Measurements from ENCODE around the gene MAST2. TPM values are rescaled to one million over a fixed set of nuclear protein-coding genes. Genes with fewer than 3 reads are reported as not detected.
"Not testable (repeated sequence)": the region's sequence is repeated elsewhere in the genome, so short reads cannot be mapped to it uniquely, and the experiment has no call there.

The MAST2 gene
- total RNA-seq, 6 donors from 2014 or later: 16.0 to 77.8 (median 26.4) TPM

DNA sequence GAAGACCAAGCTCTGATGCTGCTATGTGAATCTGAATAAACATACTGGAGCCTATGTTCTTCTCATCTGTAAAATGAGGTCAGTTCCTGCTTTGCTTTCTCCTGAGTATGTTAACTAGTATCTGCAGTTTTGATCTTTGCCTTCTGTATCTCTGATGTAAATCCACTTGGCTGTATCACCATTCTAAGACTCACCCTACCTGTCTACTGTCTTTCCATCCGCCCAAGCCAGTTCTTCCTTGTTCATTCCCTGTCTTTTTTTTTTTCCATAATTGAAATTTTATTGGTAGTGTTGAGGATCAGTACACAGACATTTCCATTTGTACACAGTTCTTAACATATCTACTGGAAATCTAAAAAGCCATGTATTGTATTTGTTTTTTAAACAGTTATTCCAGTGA, 31.3 kb downstream of the MAST2 start:
- Histone ChIP-seq H3K4me1 (no peaks in the 10 kb centered on the region), H3K27me3 (no peaks in the 10 kb centered on the region), H3K9me3 (no peaks in the 10 kb centered on the region), H3K36me3 (peaks cover 0 to 7% (median 0%) of the 10 kb centered on the region in 4 donors), H3K4me3 (no peak overlapping the region), H3K27ac (no peak overlapping the region)
- ATAC-seq (ENCODE audit: low FRiP score in 2 of 2) (no peak), DNase-seq (no peak)
- TF ChIP-seq EP300 (IDR thresholded peaks at IDR 0.05): no peak
- TF ChIP-seq, protein P1, sequence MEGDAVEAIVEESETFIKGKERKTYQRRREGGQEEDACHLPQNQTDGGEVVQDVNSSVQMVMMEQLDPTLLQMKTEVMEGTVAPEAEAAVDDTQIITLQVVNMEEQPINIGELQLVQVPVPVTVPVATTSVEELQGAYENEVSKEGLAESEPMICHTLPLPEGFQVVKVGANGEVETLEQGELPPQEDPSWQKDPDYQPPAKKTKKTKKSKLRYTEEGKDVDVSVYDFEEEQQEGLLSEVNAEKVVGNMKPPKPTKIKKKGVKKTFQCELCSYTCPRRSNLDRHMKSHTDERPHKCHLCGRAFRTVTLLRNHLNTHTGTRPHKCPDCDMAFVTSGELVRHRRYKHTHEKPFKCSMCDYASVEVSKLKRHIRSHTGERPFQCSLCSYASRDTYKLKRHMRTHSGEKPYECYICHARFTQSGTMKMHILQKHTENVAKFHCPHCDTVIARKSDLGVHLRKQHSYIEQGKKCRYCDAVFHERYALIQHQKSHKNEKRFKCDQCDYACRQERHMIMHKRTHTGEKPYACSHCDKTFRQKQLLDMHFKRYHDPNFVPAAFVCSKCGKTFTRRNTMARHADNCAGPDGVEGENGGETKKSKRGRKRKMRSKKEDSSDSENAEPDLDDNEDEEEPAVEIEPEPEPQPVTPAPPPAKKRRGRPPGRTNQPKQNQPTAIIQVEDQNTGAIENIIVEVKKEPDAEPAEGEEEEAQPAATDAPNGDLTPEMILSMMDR (IDR thresholded peaks at IDR 0.05): no peak
- no peak for TF ChIP-seq POLR2A (IDR thresholded peaks at IDR 0.05)
- no peak for TF ChIP-seq POLR2AphosphoS5 (IDR thresholded peaks at IDR 0.05)
- WGBS, 2 donors: 96 to 98% methylated on average over 1 of the region's 1 CpG

DNA sequence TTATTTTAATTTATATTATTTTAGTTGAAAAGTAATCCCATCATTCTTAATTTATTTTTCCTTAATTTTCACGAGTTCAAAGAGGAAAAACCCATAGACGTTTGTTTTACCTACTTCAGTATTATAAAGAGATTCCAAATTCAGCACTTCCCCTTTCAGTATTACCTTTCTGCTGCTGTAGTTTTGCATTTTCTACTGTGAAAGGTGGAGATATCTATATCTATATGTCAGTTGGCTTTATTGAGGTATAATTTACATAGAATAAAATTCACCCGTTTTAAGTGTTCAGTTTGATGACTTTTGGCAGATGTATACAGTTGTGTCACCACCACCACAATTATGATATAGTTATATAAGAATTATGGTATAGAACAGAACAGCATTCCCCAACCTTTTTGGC, 33.0 kb downstream of the MAST2 start:
- H3K4me1 ChIP-seq: no peaks in the 10 kb centered on the region
- H3K36me3 ChIP-seq: no peaks in the 10 kb centered on the region
- H3K4me3 ChIP-seq: no peak overlapping the region
- H3K27me3 ChIP-seq: no peaks in the 10 kb centered on the region
- WGBS, 2 donors: 84 to 87% methylated on average over 3 of the region's 3 CpGs
- TF ChIP-seq POLR2AphosphoS5 (IDR thresholded peaks at IDR 0.05) (no peak), POLR2A (IDR thresholded peaks at IDR 0.05) (no peak), EP300 (IDR thresholded peaks at IDR 0.05) (no peak)
- TF ChIP-seq, protein P1 (IDR thresholded peaks at IDR 0.05): no peak
- DNase-seq (no peak), ATAC-seq (ENCODE audit: low FRiP score in 2 of 2) (no peak)
- no peak overlapping the region for H3K27ac ChIP-seq
- no peaks in the 10 kb centered on the region for H3K9me3 ChIP-seq

DNA sequence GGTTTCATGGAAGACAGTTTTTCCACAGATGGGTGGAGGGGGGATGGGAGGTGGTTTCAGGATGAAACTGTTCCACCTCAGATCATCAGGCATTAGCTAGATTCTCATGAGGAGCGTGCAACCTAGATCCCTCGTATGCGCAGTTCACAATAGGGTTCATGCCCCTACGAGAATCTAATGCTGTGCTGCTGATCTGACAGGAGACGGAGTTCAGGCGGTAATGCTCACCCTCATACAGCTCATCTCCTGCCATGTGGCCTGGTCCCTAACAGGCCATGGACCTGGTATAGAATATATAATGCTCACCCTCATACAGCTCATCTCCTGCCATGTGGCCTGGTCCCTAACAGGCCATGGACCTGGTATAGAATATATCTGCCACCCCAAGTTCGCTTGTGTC, 33.4 kb downstream of the MAST2 start:
- H3K4me1 ChIP-seq; ATAC-seq (ENCODE audit: low FRiP score in 2 of 2): not testable (repeated sequence)

DNA sequence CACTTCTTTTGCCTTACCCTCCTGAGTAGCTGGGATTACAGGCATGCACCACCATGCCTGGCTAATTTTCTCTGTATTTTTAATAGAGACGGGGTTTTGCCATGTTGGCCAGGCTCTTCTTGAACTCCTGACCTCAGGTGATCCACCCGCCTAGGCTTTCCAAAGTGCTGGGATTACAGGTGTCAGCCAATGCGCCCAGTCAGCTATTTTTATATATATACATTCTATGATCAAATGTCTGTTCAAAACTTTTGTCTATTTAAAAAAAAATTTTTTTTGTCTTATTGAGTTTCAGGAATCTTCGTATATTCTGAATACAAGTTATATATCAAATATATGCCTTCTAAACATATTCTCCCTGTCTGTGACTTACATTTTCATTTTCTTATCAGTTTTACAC, 34.9 kb downstream of the MAST2 start:
- not testable (repeated sequence) for H3K9me3 ChIP-seq; DNase-seq; ATAC-seq (ENCODE audit: low FRiP score in 2 of 2); H3K4me3 ChIP-seq; H3K36me3 ChIP-seq; H3K4me1 ChIP-seq; H3K27ac ChIP-seq; H3K27me3 ChIP-seq
- 93 to 96% methylated on average over 4 of the region's 4 CpGs for WGBS, 2 donors

More for the DNA sequence above, 33.4 kb downstream of the MAST2 start:
- DNase-seq, H3K9me3 ChIP-seq, H3K27ac ChIP-seq, H3K4me3 ChIP-seq, H3K36me3 ChIP-seq, H3K27me3 ChIP-seq: not testable (repeated sequence)
- WGBS, 2 donors: 85 to 97% methylated on average over 4 to 7 of the region's 7 CpGs

DNA sequence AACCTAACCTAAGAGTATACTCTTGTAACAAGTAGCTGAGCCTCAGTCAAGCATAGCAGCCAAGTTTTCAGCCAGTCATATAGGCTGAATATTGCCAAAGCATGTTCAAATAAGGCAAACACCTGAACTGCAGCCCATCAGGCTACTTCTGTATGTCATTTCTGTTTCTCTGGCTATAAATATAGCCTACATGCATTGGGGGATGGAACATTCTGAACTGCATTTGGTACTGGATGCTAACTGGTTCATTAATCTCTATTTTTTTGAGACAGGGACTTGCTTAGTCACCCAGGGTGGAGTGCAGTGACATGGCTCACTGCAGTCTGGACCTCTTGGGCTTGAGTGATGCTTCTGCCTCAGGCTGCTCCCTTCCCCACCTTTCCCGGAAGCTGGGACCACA, 37.3 kb downstream of the MAST2 start:
- 69 to 89% methylated on average over 1 of the region's 1 CpG for WGBS, 2 donors
- Histone ChIP-seq H3K27ac (no peak overlapping the region), H3K4me3 (no peak overlapping the region), H3K4me1 (peaks cover 0 to 12% (median 0%) of the 10 kb centered on the region in 4 donors), H3K36me3 (no peaks in the 10 kb centered on the region), H3K27me3 (no peaks in the 10 kb centered on the region), H3K9me3 (no peaks in the 10 kb centered on the region)
- DNase-seq: no peak
- TF ChIP-seq POLR2A (IDR thresholded peaks at IDR 0.05): no peak
- TF ChIP-seq POLR2AphosphoS5 (IDR thresholded peaks at IDR 0.05): no peak
- TF ChIP-seq EP300 (IDR thresholded peaks at IDR 0.05): no peak
- TF ChIP-seq, protein P1 (IDR thresholded peaks at IDR 0.05): no peak
- ATAC-seq (ENCODE audit: low FRiP score in 2 of 2): no peak

DNA sequence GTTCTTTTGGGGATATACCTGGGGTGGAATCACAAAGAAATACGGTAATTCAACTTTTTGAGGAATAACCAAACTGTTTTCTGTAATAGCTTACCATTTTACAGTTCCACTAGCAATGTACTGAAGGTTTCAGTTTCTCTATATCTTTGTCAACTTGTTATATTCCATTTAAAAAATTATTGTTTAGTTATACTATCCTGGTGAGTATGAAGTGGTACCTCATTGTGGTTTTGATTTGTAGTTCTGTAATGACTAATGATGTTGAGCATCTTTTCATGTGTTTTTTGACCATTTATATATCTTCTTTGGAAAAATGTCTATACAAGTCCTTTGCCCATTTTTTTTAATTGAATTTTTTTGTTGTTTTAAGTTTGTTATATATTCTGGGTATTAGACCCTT, 39.4 kb downstream of the MAST2 start:
- Histone ChIP-seq H3K27me3 (no peaks in the 10 kb centered on the region), H3K27ac (no peak overlapping the region), H3K36me3 (no peaks in the 10 kb centered on the region), H3K4me1 (peaks cover 0 to 12% (median 0%) of the 10 kb centered on the region in 4 donors), H3K4me3 (no peak overlapping the region), H3K9me3 (no peaks in the 10 kb centered on the region)
- 90 to 94% methylated on average over 1 of the region's 1 CpG for WGBS, 2 donors
- ATAC-seq (ENCODE audit: low FRiP score in 2 of 2) (no peak), DNase-seq (no peak)
- TF ChIP-seq, protein P1 (IDR thresholded peaks at IDR 0.05): no peak
- no peak for TF ChIP-seq POLR2AphosphoS5 (IDR thresholded peaks at IDR 0.05)
- TF ChIP-seq POLR2A (IDR thresholded peaks at IDR 0.05): no peak
- no peak for TF ChIP-seq EP300 (IDR thresholded peaks at IDR 0.05)

Data from upper lobe of left lung (tissue), 6 donors.